GM12891 (cell line): ENCODE results near the gene POLR1H.

Experiments
- PAX5 ChIP-seq: IDR thresholded peaks from 2 replicates; pipeline ENCODE4 v1.6.1; 2011; ENCODE audit warnings: low read length, moderate library complexity, mild to moderate bottlenecking; ENCODE audit not compliant: insufficient read depth, severe bottlenecking
- POLR2A ChIP-seq: IDR thresholded peaks from 2 replicates; pipeline ENCODE4 v1.6.1; 2011; ENCODE audit warnings: low read depth, low read length, control low read depth
- POLR2AphosphoS5 ChIP-seq: IDR thresholded peaks from 2 replicates; pipeline ENCODE4 v1.6.1; 2011; ENCODE audit warnings: low read depth, low read length, control low read depth
- SPI1 ChIP-seq: IDR thresholded peaks from 2 replicates; pipeline ENCODE4 v1.6.1; 2011; ENCODE audit warnings: low read depth, low read length, control low read depth
- TAF1 ChIP-seq: IDR thresholded peaks from 2 replicates; pipeline ENCODE4 v1.6.1; 2011; ENCODE audit warnings: low read depth, low read length, control low read depth

GRCh38 chr6:30113003-30113759 is 52.1 kb downstream of the POLR1H start, which contains the start of gene TRIM31:
- no peak for TF ChIP-seq POLR2A
- TF ChIP-seq TAF1: no peak
- 0 out of 2 replicates have a peak, but pooled peaks have one; percentile 2 for TF ChIP-seq SPI1
- no peak for TF ChIP-seq POLR2AphosphoS5
- TF ChIP-seq PAX5: no peak
